ENCODE measurements around the gene CRIP2. TPM values are rescaled to one million over a fixed set of nuclear protein-coding genes. Genes with fewer than 3 reads are reported as not detected.

The CRIP2 gene
- total and polyA plus RNA-seq, 2 of the 13 experiments (the other 11 are each of a cell fraction or from before 2014, with no cell fraction given): 31.6 to 37.9 TPM

DNA sequence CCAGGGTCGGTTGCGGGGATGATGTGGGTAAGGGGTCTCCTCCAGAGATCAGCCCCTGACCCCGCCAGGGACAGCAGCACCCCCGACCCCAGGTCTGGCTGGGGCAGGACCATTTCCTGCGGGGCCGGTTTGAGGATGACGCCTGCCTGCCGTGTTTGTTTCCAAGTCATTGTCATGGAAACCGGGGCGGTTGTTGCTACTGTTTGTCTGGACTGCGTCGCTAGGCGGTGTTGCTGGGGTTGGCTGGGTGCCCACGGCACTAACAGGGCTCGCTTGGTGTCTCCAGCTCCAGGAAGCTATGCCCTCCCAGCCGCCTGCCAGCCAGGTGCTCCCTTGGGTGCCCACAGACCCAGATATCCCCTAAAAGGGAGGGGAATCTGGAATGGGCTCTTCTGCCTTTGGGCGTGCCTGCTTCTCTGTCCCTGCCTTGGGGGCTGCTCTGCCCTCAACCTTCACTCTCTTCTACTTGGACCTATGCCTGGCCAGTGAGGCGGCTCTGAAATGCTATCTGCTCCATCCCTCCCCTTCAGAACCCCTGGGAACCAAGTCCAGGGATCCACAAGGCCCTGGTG is 7.4 kb downstream of the CRIP2 start (continued):
- TF ChIP-seq ZNF280B (CRISPR knock-in tag; IDR thresholded peaks at IDR 0.05; ENCODE audit: borderline replicate concordance) (0 out of 2 replicates have a peak, but pooled peaks have one; percentile 21), MBD4 (IDR thresholded peaks at IDR 0.05; ENCODE audit: borderline replicate concordance, low read length) (no peak), EP300 (IDR thresholded peaks at IDR 0.05; ENCODE audit: low read depth in 2 of 2, low read length in 2 of 2) (peak; percentile 48 to 82; a peak in 3 of 4 replicates), EP300 (CRISPR knock-in tag; IDR thresholded peaks at IDR 0.05; ENCODE audit: borderline replicate concordance) (no peak; the same call in 1 of the 2 replicates), NONO (IDR thresholded peaks at IDR 0.05) (no peak), NONO (CRISPR knock-in tag; conservative IDR thresholded peaks at IDR 0.05) (no peak), POLR2A (IDR thresholded peaks at IDR 0.05; ENCODE audit: insufficient read depth in 1 of 2, low read depth in 2 of 2, low read length in 2 of 2) (peak in 1 of 2 experiments; percentile 66; a peak in 1 of 4 replicates), ETV5 (CRISPR knock-in tag; IDR thresholded peaks at IDR 0.05; ENCODE audit: borderline replicate concordance) (0 out of 2 replicates have a peak, but pooled peaks have one; percentile 30), HNF1B (CRISPR knock-in tag; IDR thresholded peaks at IDR 0.05) (no peak), SP5 (CRISPR knock-in tag; IDR thresholded peaks at IDR 0.05; ENCODE audit: borderline replicate concordance, low read depth) (peak; percentile 30; the same call in 1 of the 2 replicates), CBX2 (IDR thresholded peaks at IDR 0.05; ENCODE audit: low read depth, low read length) (no peak), CBX2 (CRISPR knock-in tag; IDR thresholded peaks at IDR 0.05; ENCODE audit: low read depth) (no peak), SIN3A (IDR thresholded peaks at IDR 0.05; ENCODE audit: borderline replicate concordance, low read depth, low read length) (peak; percentile 88; the same call in 1 of the 2 replicates), ZNF20 (CRISPR knock-in tag; IDR thresholded peaks at IDR 0.05) (no peak), CENPT (CRISPR knock-in tag; IDR thresholded peaks at IDR 0.05; ENCODE audit: low read depth) (no peak), JUN (CRISPR knock-in tag; IDR thresholded peaks at IDR 0.05) (no peak), HOXA3 (CRISPR knock-in tag; IDR thresholded peaks at IDR 0.05) (peak; percentile 29; the same call in 1 of the 2 replicates), GATAD2A (CRISPR knock-in tag; IDR thresholded peaks at IDR 0.05) (no peak), NFIB (CRISPR knock-in tag; IDR thresholded peaks at IDR 0.05; ENCODE audit: borderline replicate concordance) (no peak), FOXM1 (CRISPR knock-in tag; IDR thresholded peaks at IDR 0.05) (no peak), ZNF263 (CRISPR knock-in tag; IDR thresholded peaks at IDR 0.05) (peak; percentile 51; the same call in 1 of the 2 replicates), ZNF24 (IDR thresholded peaks at IDR 0.05) (no peak), ZNF788 (CRISPR knock-in tag; IDR thresholded peaks at IDR 0.05; ENCODE audit: borderline replicate concordance) (0 out of 2 replicates have a peak, but pooled peaks have one; percentile 24), ZNF639 (CRISPR knock-in tag; conservative IDR thresholded peaks at IDR 0.05) (no peak), ZNF264 (CRISPR knock-in tag; IDR thresholded peaks at IDR 0.05) (peak; percentile 94), ZSCAN30 (CRISPR knock-in tag; IDR thresholded peaks at IDR 0.05) (no peak), ELF1 (CRISPR knock-in tag; IDR thresholded peaks at IDR 0.05) (0 out of 2 replicates have a peak, but pooled peaks have one; percentile 17)

Data from HepG2 (cell line).